Spleen (tissue), 7 donors: ENCODE measurements around the gene COMMD4.

Experiments
- CTCF ChIP-seq, 11 experiments: fragments of 200-600 bp in 7 of 11; fragments of 450-650 bp in 4 of 11; sonication (generic) in 4 of 11; IDR thresholded peaks in 8 of 11; conservative IDR thresholded peaks in 3 of 11; 1 replicate in 7 of 11; 2 replicates in 4 of 11; pipeline versions ENCODE4 v1.4.0 to v1.8.0; 2016 to 2021; ENCODE audit warnings: antibody characterized with exemption in 11 of 11, inconsistent platforms in 4 of 11, mild to moderate bottlenecking in 1 of 11
- POLR2A ChIP-seq, 3 donors: fragments of 450-650 bp; IDR thresholded peaks; one replicate each; pipeline ENCODE4 v1.5.1; 2017; ENCODE audit warnings: antibody characterized with exemption in 3 of 3, mild to moderate bottlenecking in 1 of 3
- POLR2AphosphoS5 ChIP-seq, 3 donors: sonication (generic); formaldehyde crosslinking; IDR thresholded peaks; one replicate each; pipeline ENCODE4 v1.5.1; 2017; ENCODE audit warnings: antibody characterized with exemption in 3 of 3
- donor health status: DM: no; HTN: no; CAD: no; lungs with moderate emphysema.
- donor health status: DM: no; HTN: no; CAD: no.
- donor health status: DM: no; HTN: no; CAD: no.

DNA sequence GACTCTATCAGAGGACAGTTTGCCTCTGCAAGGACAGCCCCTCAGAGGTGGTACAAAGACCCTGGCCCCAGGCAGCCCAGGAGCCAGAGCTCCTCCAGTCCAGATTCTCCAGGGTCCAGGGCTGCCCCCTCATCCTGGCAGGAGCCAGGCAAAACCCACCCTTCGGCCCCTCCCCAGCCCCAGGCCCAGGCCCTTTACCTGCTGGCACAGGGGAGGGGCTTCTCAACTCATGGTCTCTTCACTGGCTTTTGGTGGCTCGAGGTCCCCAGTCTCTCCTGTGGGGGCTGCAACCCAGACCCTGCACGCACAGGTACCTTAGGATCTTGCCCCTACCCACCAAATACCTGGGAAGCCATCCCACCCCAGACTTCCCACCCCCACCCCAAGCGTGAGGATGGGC lies 19.5 kb downstream of the COMMD4 start:
- TF ChIP-seq POLR2AphosphoS5 (IDR thresholded peaks at IDR 0.05) (no peak), POLR2A (IDR thresholded peaks at IDR 0.05) (no peak), CTCF (IDR thresholded peaks at IDR 0.05 in 8 of 11, conservative IDR thresholded peaks at IDR 0.05 in 3 of 11) (no peak)
